Mesothelial cell of epicardium (in vitro differentiated cells): Measurements from ENCODE around the gene ICAM4. TPM values are rescaled to one million over a fixed set of nuclear protein-coding genes. Genes with fewer than 3 reads are reported as not detected.

Experiments used
- DNase-seq, 2 experiments: peaks; one replicate each; pipeline ENCODE4 v3.0.0; 2021; ENCODE audit warnings: low spot score in 2 of 2; ENCODE audit not compliant: unreplicated experiment in 2 of 2
- H3K27ac Mint-ChIP-seq: 2 replicates; pipeline ENCODE4 v1.8.0; 2021; ENCODE audit warnings: mixed read lengths
- H3K27me3 Mint-ChIP-seq: 2 replicates; pipeline ENCODE4 v1.8.0; 2021; ENCODE audit warnings: low read depth, mixed read lengths
- H3K36me3 Mint-ChIP-seq: 2 replicates; pipeline ENCODE4 v1.8.0; 2021; ENCODE audit warnings: mixed read lengths
- H3K4me1 Mint-ChIP-seq: 2 replicates; pipeline ENCODE4 v1.8.0; 2021; ENCODE audit warnings: mixed read lengths
- H3K4me3 Mint-ChIP-seq: 2 replicates; pipeline ENCODE4 v1.8.0; 2021; ENCODE audit warnings: mild to moderate bottlenecking, moderate library complexity, mixed read lengths
- H3K9me3 Mint-ChIP-seq: 2 replicates; pipeline ENCODE4 v1.8.0; 2021; ENCODE audit warnings: mixed read lengths
- total RNA-seq: library from RNA; stranded (reverse); gene quantifications from 3 replicates; pipeline ENCODE4 v1.2.1, GENCODE V29; 2021
- TF ChIP-seq, protein P1 (sequence below): fragments of 200-600 bp; sonication (generic); IDR thresholded peaks from one replicate; pipeline ENCODE4 v1.5.0; 2021; ENCODE audit warnings: antibody characterized with exemption; ENCODE audit not compliant: unreplicated experiment

The ICAM4 gene
- total RNA-seq, 1 donor from 2014 or later: 2.6 TPM

DNA sequence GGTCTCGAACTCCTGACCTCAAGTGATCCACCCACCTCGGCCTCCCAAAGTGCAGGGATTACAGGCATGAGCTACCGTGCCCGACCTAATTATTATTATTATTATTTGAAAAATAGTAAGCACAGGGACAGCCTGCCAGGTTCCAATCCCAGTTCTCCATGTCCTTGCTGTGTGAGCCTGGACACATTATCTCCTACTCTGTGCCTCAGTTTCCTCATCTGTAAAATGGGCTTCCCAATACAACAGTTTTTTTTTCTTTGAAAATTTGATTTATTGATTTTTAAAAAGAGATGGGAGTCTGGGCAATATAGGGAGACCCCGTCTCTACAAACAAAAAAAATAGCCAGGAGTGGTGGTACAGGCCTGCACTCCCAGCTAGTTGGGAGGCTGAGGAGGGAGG, 19.6 kb downstream of the ICAM4 start:
- Mint-ChIP-seq H3K9me3 (no peaks in the 10 kb centered on the region), H3K4me3 (no peak overlapping the region), H3K36me3 (peaks cover 4% of the 10 kb centered on the region), H3K4me1 (no peaks in the 10 kb centered on the region), H3K27me3 (peaks cover 12% of the 10 kb centered on the region), H3K27ac (no peak overlapping the region)
- DNase-seq: no peak
- TF ChIP-seq, protein P1, sequence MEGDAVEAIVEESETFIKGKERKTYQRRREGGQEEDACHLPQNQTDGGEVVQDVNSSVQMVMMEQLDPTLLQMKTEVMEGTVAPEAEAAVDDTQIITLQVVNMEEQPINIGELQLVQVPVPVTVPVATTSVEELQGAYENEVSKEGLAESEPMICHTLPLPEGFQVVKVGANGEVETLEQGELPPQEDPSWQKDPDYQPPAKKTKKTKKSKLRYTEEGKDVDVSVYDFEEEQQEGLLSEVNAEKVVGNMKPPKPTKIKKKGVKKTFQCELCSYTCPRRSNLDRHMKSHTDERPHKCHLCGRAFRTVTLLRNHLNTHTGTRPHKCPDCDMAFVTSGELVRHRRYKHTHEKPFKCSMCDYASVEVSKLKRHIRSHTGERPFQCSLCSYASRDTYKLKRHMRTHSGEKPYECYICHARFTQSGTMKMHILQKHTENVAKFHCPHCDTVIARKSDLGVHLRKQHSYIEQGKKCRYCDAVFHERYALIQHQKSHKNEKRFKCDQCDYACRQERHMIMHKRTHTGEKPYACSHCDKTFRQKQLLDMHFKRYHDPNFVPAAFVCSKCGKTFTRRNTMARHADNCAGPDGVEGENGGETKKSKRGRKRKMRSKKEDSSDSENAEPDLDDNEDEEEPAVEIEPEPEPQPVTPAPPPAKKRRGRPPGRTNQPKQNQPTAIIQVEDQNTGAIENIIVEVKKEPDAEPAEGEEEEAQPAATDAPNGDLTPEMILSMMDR: no peak

DNA sequence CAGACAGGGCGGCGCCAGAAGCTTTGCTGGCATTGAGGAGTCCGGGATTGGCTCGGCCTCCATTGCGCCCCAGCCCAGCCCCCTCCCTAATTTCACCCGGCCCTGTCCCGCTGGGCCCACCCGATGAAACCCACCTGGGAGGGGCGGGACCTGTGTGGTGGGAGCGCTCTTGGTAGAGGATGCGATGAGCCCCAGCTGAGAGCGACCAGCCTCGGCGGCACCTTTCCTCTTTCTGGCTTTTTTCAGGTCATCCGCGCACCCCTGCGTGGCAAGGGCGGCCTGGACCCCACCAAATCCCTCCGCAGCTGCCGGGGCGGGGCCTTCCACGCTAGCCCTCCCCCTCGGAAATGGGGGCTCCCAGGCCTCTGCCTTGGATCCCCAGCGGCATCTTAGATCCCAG, 22.7 kb downstream of the ICAM4 start, which contains the start of gene ZGLP1:
Gene ZGLP1, minus strand, starts transcription at position 393 of the 400 bp plus-strand sequence.
- H3K36me3 Mint-ChIP-seq: peaks cover 5% of the 10 kb centered on the region
- H3K4me3 Mint-ChIP-seq: no peak within 1 kb of the TSS
- no peaks in the 10 kb centered on the region for H3K27me3 Mint-ChIP-seq
- DNase-seq: no peak
- TF ChIP-seq, protein P1: no peak
- peaks cover 3% of the 10 kb centered on the region for H3K4me1 Mint-ChIP-seq
- no peaks in the 10 kb centered on the region for H3K9me3 Mint-ChIP-seq
- no peak within 1 kb of the TSS for H3K27ac Mint-ChIP-seq

DNA sequence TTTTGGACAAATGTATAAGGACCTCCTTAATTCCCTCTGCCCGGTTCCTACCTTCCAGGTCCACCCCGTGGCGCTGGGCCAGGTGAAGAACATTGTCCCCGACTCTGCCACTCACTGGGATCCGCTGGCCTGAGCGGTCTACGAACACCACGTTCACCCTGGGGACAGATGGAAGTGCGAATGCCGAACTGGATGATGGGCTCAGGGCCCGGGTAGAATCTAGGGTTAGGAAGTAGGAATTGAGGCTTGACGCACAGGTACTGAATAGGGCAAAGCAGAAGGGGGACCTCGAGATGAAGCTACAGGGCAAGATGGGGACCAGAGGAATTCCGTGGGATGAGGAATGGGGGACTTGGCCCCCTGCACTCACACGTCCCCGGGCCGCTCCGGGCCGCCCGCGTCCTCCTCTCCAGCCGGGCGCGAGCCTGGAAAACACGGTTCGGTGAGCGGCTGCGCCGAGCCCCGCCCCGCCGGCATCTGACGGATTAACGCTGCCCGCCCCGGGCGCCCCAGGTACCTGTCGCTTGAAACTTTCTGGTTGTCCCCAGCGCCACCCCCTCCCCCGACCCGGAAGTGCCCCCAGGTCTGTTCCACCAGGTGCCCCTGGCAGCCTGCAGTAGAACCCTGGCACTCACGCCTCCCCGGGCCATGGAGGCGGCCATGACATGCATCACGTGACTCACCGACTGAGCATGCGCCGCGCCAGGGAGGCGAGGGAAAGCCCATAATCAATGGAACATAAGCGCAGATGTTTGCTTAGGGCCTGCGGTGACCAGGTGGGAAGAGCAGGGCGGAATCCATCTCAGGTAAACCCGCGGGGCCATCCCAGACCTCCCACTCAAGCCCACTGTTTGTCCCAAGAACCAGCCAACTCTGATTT, 28.8 kb downstream of the ICAM4 start, which contains the start of gene FDX2:
Gene FDX2, minus strand, starts transcription at position 681 of the 880 bp plus-strand sequence. Its CDS starts 19 bp downstream, at position 662.
- peak; percentile 84 to 94 for DNase-seq
- H3K27ac Mint-ChIP-seq: peak within 1 kb of the TSS; percentile 84
- no peaks in the 10 kb centered on the region for H3K9me3 Mint-ChIP-seq
- no peaks in the 10 kb centered on the region for H3K27me3 Mint-ChIP-seq
- H3K36me3 Mint-ChIP-seq: peaks cover 14% of the 10 kb centered on the region
- H3K4me3 Mint-ChIP-seq: peak within 1 kb of the TSS; percentile 88
- TF ChIP-seq, protein P1: no peak
- peaks cover 15% of the 10 kb centered on the region for H3K4me1 Mint-ChIP-seq

DNA sequence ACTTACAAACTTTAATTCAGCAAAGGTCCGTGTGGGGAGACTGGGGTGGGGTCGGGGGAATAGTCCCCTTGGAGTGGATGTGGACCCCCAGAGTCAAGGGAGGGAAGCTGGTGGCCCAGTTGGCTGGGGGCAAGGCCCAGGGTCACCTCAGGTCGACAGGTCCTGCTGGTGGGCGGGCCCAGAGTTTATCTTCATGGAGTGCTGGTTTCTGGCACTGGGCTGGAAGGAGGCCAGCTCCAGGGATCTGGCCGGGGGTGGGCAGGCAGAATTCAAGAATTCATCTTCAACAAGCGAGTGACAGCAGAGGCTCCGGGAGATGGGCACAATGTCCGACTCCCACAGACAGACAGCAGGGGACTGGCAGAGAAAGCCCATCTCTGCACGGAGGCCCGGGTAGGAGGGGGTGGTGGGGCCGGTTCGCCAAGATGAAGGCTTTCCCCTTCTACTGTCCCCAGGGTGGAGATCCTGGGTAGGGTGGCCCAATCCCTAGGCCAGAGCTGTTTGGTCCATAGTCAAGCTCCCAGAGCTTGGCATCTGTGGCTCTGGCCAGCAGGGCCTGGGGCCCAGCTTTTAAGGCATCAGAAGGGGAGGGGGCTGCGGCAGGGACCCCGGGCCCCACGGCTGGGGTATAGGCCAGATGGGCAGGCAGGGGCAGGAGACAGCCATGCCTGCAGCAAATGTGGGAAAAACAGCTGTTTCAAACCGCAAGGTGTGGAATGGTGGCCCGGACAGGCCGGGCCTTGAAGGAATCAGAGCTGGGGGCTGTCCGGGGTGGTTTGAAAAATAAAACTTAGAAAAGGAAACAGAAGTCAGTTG, 29.7 kb downstream of the ICAM4 start:
- TF ChIP-seq, protein P1: no peak
- no peaks in the 10 kb centered on the region for H3K9me3 Mint-ChIP-seq
- H3K4me3 Mint-ChIP-seq: peak overlapping the region; percentile 88
- no peak for DNase-seq
- H3K27ac Mint-ChIP-seq: peak overlapping the region; percentile 84
- no peaks in the 10 kb centered on the region for H3K27me3 Mint-ChIP-seq
- H3K36me3 Mint-ChIP-seq: peaks cover 14% of the 10 kb centered on the region
- H3K4me1 Mint-ChIP-seq: peaks cover 15% of the 10 kb centered on the region

DNA sequence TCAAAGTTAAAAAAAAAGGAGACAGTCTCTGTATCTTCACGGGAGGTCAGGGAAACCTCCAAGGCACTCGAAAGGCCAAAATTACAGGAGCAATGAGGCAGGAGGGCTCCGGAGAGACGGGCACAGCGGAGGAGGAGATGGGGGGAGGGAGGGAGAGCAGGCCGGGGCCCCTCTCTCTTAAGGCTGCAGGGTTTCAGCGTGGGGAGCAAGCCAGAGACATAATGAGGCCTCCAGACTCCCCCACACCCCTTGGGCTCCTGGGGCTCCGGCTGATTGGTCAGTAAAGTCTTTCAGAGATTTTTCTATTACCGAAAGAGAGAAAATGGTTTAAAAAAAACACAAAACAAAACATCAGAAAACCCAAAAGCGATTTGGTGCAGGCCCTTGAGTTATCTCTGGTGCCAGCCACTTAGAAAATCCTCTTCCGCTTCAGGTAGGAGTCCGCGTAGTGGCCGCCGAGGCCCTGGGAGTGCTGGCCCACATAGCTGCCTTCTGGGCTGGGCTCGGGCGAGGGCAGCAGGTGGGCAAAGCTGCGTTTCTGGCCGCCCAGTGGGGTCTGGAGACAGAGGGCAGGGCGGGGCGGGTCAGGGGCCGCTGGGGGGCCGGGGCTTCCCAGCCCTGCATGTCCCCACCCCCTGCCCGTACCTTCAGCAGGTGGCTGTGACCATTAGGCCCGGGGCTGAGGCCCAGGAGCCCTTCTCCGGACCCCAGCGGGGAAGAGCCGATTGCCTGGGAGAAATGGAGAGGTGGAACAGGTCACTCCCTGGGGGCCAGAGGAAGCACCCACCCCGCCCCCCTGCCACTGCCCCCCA, 30.5 kb downstream of the ICAM4 start:
- no peak for DNase-seq
- H3K27me3 Mint-ChIP-seq: no peaks in the 10 kb centered on the region
- TF ChIP-seq, protein P1: no peak
- H3K4me3 Mint-ChIP-seq: peak overlapping the region; percentile 8
- H3K4me1 Mint-ChIP-seq: peaks cover 15% of the 10 kb centered on the region
- H3K9me3 Mint-ChIP-seq: no peaks in the 10 kb centered on the region
- peak overlapping the region; percentile 34 for H3K27ac Mint-ChIP-seq
- H3K36me3 Mint-ChIP-seq: peaks cover 20% of the 10 kb centered on the region
